B cell (primary cell): ENCODE data around the gene TEAD3. TPM values are rescaled to one million over a fixed set of nuclear protein-coding genes. Genes with fewer than 3 reads are reported as not detected.

ENCODE experiments used
- ATAC-seq: fragments of 200-7000 bp; cut with Tn5 transposase; one replicate; pipeline ENCODE4 v1.10.0; 2021; ENCODE audit warnings: low read depth, mild to moderate bottlenecking, moderate number of reproducible peaks, moderate library complexity
- CTCF ChIA-PET: fragments of 350-600 bp; sonication (Branson Sonifier 250); formaldehyde crosslinking; loops from one replicate; lab custom pipeline; 2021; ENCODE audit warnings: antibody characterized with exemption, inconsistent platforms; lab: Charles Lee
- POLR2A ChIA-PET: fragments of 350-600 bp; sonication (Branson Sonifier 250); formaldehyde crosslinking; loops from one replicate; lab custom pipeline; 2021; ENCODE audit warnings: antibody characterized with exemption; lab: Charles Lee
- DNase-seq: peaks from one replicate; pipeline ENCODE4 v3.0.0; 2013
- H2AFZ ChIP-seq: 2 replicates; pipeline ENCODE4 v1.6.1; 2012; ENCODE audit warnings: mild to moderate bottlenecking, low read depth, low read length; ENCODE audit not compliant: insufficient read depth, poor library complexity, severe bottlenecking
- H3K27ac ChIP-seq, 2 donors: 1 replicate in 1 of 2; 2 replicates in 1 of 2; pipeline ENCODE4 v1.5.1; 2012 to 2013; ENCODE audit warnings: low read length in 2 of 2, mild to moderate bottlenecking in 2 of 2, moderate library complexity in 1 of 2
- H3K27me3 ChIP-seq, 4 experiments: fragments of 200-600 bp in 1 of 4; sonication (generic) in 1 of 4; replicated peaks in 1 of 4; 1 replicate in 2 of 4; 2 replicates in 2 of 4; pipeline versions ENCODE4 v1.6.1 to v1.7.0; 2013 to 2016; ENCODE audit warnings: low read length in 3 of 4, mild to moderate bottlenecking in 2 of 4, mixed read lengths in 1 of 4, moderate library complexity in 1 of 4; ENCODE audit not compliant: insufficient read depth in 4 of 4, control insufficient read depth in 3 of 4; ENCODE audit errors: control extremely low read depth in 1 of 4
- H3K36me3 ChIP-seq, 2 experiments: replicated peaks in 1 of 2; 1 replicate in 1 of 2; 2 replicates in 1 of 2; pipeline versions ENCODE4 v1.6.1 to v1.7.1; 2013; ENCODE audit warnings: low read length in 1 of 2; ENCODE audit not compliant: insufficient read depth in 2 of 2, control insufficient read depth in 1 of 2; ENCODE audit errors: control extremely low read depth in 1 of 2, extremely low read depth in 1 of 2
- H3K4me1 ChIP-seq, 2 donors: fragments of 200-600 bp in 1 of 2; sonication (generic) in 1 of 2; 1 replicate in 1 of 2; 2 replicates in 1 of 2; pipeline versions ENCODE4 v1.5.1 to v1.6.1; 2013 to 2017; ENCODE audit warnings: low read length in 2 of 2; ENCODE audit not compliant: control insufficient read depth in 2 of 2, insufficient read depth in 2 of 2
- H3K4me2 ChIP-seq: replicated peaks from 2 replicates; pipeline ENCODE3; 2012; ENCODE audit warnings: mild to moderate bottlenecking, low read depth, low read length; ENCODE audit not compliant: poor library complexity, severe bottlenecking
- H3K4me3 ChIP-seq, 5 experiments: fragments of 200-600 bp in 1 of 5; sonication (generic) in 1 of 5; 1 replicate in 3 of 5; 2 replicates in 2 of 5; pipeline versions ENCODE4 v1.5.1 to v1.7.0; 2011 to 2016; ENCODE audit warnings: low read length in 4 of 5, mild to moderate bottlenecking in 4 of 5, low read depth in 2 of 5, control low read depth in 1 of 5, moderate library complexity in 1 of 5; ENCODE audit not compliant: insufficient read depth in 1 of 5; ENCODE audit errors: control extremely low read depth in 1 of 5, extremely low read depth in 1 of 5
- H3K79me2 ChIP-seq: fragments of 200-600 bp; sonication (generic); one replicate; pipeline ENCODE4 v1.6.0; 2016; ENCODE audit warnings: low read length; ENCODE audit not compliant: control insufficient read depth, insufficient read depth
- H3K9ac ChIP-seq: fragments of 200-600 bp; sonication (generic); 2 replicates; pipeline ENCODE4 v1.6.1; 2017; ENCODE audit warnings: mild to moderate bottlenecking, low read length, moderate library complexity
- H3K9me3 ChIP-seq, 3 donors: one replicate each; pipeline versions ENCODE4 v1.6.1 to v1.7.1; 2013; ENCODE audit warnings: low read length in 2 of 3; ENCODE audit not compliant: control insufficient read depth in 2 of 3, insufficient read depth in 1 of 3; ENCODE audit errors: control extremely low read depth in 1 of 3
- H4K20me1 ChIP-seq: 2 replicates; pipeline ENCODE4 v1.6.0; 2012; ENCODE audit warnings: mild to moderate bottlenecking, low read length; ENCODE audit not compliant: insufficient read depth, control insufficient read depth, poor library complexity, severe bottlenecking
- H3K27ac Mint-ChIP-seq: one replicate; pipeline ENCODE4 v1.8.0; 2021; ENCODE audit warnings: mixed read lengths
- H3K27me3 Mint-ChIP-seq: one replicate; pipeline ENCODE4 v1.8.0; 2021; ENCODE audit warnings: mixed read lengths
- H3K4me1 Mint-ChIP-seq: one replicate; pipeline ENCODE4 v1.8.0; 2021; ENCODE audit warnings: mixed read lengths
- H3K4me3 Mint-ChIP-seq: one replicate; pipeline ENCODE4 v1.8.0; 2021; ENCODE audit warnings: mixed read lengths
- H3K9me3 Mint-ChIP-seq: one replicate; pipeline ENCODE4 v1.8.0; 2022; ENCODE audit warnings: mixed read lengths; ENCODE audit not compliant: insufficient read depth
- CTCF ChIP-seq: fragments of 200-600 bp; IDR thresholded peaks from one replicate; pipeline ENCODE4 v1.8.0; 2022; ENCODE audit warnings: antibody characterized with exemption, mild to moderate bottlenecking
- EZH2 ChIP-seq: IDR thresholded peaks from 2 replicates; pipeline ENCODE4 v1.6.1; 2012; ENCODE audit warnings: borderline replicate concordance, low read depth, mild to moderate bottlenecking, moderate library complexity, low read length; ENCODE audit not compliant: insufficient read depth, poor library complexity, severe bottlenecking
- WGBS: methylation state at CpG from one replicate; pipeline ENCODE4 v1.1.5; 2013; ENCODE audit warnings: missing lambda C conversion rate; ENCODE audit not compliant: insufficient coverage; 5-methylcytosine and 5-hydroxymethylcytosine counted together
- intact Hi-C: fragments of 100-400 bp; cut with micrococcal nuclease; formaldehyde crosslinking; loops from one replicate; pipeline ENCODE4 v1.10.0; 2022
- polyA plus RNA-seq: library from polyadenylated mRNA; depleted of rRNA; stranded (reverse); fragments of >200 nt; gene quantifications from 2 replicates; pipeline ENCODE4 v1.2.3, GENCODE V29; 2012
- total RNA-seq, 2 donors: library from RNA; stranded (reverse); fragments of 120-200 nt in 1 of 2; gene quantifications; 1 replicate in 1 of 2; 2 replicates in 1 of 2; pipeline versions ENCODE4 v1.2.3 to v1.2.4, GENCODE V29; 2013 to 2022

The TEAD3 gene
- total and polyA plus RNA-seq, 2 donors (not counting 1 experiment from before 2014, with no cell fraction given): 0.17 TPM; not detected in 1

- no peaks in the 10 kb centered on the region for H3K79me2 ChIP-seq
- no peaks in the 10 kb centered on the region for H3K36me3 ChIP-seq
- H3K27me3 ChIP-seq: no peaks in the 10 kb centered on the region
- H4K20me1 ChIP-seq: no peaks in the 10 kb centered on the region
- H3K4me3 ChIP-seq: no peak overlapping the region
- intact Hi-C loops: no loop called here
- H3K4me2 ChIP-seq: no peak overlapping the region
- ATAC-seq (no peak), DNase-seq (no peak)
- no peaks in the 10 kb centered on the region for H3K9me3 ChIP-seq
- H3K9ac ChIP-seq: no peak overlapping the region
- Mint-ChIP-seq H3K27ac (no peak overlapping the region), H3K9me3 (no peaks in the 10 kb centered on the region), H3K4me1 (peaks cover 3% of the 10 kb centered on the region), H3K4me3 (no peak overlapping the region), H3K27me3 (peaks cover 17% of the 10 kb centered on the region)
- no peak overlapping the region for H3K27ac ChIP-seq
- WGBS: 100% methylated on average over 1 of the region's 1 CpG
- H3K4me1 ChIP-seq: peaks cover 0 to 1% of the 10 kb centered on the region in 2 donors
- TF ChIP-seq CTCF: no peak
- ChIA-PET CTCF (no interaction called here), POLR2A (no interaction called here)
- no peak overlapping the region for H2AFZ ChIP-seq
Measured at GRCh38 chr6:35489066-35489465, 7.8 kb downstream of the TEAD3 start.

- Mint-ChIP-seq H3K4me1 (no peaks in the 10 kb centered on the region), H3K9me3 (no peaks in the 10 kb centered on the region), H3K27ac (no peak overlapping the region), H3K4me3 (no peak overlapping the region), H3K27me3 (peaks cover 14% of the 10 kb centered on the region)
- no peak for TF ChIP-seq EZH2
- no peak for TF ChIP-seq CTCF
- intact Hi-C loops: no loop called here
- DNase-seq (no peak), ATAC-seq (no peak)
- H3K9ac ChIP-seq: no peak overlapping the region
- no peaks in the 10 kb centered on the region for H3K79me2 ChIP-seq
- no peaks in the 10 kb centered on the region for H3K9me3 ChIP-seq
- no peak overlapping the region for H3K27ac ChIP-seq
- no peaks in the 10 kb centered on the region for H3K27me3 ChIP-seq
- H4K20me1 ChIP-seq: no peaks in the 10 kb centered on the region
- no peaks in the 10 kb centered on the region for H3K4me1 ChIP-seq
- WGBS: 90% methylated on average over 7 of the region's 9 CpGs
- ChIA-PET CTCF (no interaction called here), POLR2A (no interaction called here)
- H3K4me2 ChIP-seq: no peak overlapping the region
- H3K4me3 ChIP-seq: no peak overlapping the region
- no peak overlapping the region for H2AFZ ChIP-seq
- no peaks in the 10 kb centered on the region for H3K36me3 ChIP-seq
Measured at GRCh38 chr6:35488517-35488862, 8.4 kb downstream of the TEAD3 start.
